ENCODE data around the gene SUSD4.

DNA sequence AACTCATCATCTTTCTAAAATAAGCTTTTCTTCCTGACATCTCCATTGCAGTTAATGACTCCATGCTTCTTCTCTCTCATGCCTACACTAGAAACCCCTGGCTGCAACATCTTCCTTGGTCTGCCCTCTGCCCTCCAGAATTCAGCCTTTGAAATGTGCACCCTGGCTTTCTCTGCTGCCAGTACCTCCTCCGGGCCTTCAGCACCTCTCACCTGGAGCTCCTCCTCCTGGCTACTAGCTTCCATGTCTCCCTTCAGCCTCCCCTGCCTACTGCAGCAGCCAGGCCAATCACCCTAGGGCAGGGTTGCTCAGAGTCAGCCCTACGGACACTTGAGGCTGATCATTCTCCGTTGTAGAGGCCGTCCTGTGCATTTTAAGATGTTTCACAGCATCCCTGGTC is 18.3 kb downstream of the SUSD4 start:
- TF ChIP-seq TAF1 (IDR thresholded peaks at IDR 0.05; ENCODE audit: low read depth) (no peak), TCF12 (IDR thresholded peaks at IDR 0.05; ENCODE audit: low read depth) (no peak)

All from Ishikawa (cell line).